HG03571 (cell line): Measurements from ENCODE around the gene TBXAS1.
A peak's percentile ranks its signal among the peaks of the same experiment; 100 is the strongest.

Experiments
- ATAC-seq: cut with Tn5 transposase; IDR thresholded peaks from one replicate; pipeline ENCODE4 v1.9.1; 2021; ENCODE audit not compliant: unreplicated experiment

The TBXAS1 gene

DNA sequence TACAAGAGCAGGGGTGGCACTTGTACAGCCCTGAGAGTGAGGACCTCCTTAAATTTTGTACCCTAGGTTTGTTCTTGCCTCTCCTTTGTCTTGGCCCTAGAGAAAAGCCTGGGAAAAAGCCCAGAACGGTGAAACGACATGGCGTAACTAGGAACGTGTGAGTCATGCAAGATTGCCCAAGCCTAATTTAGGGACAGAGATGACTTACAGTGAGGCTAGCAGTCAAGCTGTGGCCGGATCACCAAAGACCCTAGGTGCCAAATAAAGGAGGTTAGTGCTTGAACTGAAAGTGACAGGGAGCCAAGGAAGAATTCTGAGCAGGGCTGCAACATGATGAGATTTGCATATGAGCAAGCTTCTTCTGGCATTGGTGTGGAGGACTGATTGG is 25.1 kb downstream of the TBXAS1 start:
- no peak for ATAC-seq

DNA sequence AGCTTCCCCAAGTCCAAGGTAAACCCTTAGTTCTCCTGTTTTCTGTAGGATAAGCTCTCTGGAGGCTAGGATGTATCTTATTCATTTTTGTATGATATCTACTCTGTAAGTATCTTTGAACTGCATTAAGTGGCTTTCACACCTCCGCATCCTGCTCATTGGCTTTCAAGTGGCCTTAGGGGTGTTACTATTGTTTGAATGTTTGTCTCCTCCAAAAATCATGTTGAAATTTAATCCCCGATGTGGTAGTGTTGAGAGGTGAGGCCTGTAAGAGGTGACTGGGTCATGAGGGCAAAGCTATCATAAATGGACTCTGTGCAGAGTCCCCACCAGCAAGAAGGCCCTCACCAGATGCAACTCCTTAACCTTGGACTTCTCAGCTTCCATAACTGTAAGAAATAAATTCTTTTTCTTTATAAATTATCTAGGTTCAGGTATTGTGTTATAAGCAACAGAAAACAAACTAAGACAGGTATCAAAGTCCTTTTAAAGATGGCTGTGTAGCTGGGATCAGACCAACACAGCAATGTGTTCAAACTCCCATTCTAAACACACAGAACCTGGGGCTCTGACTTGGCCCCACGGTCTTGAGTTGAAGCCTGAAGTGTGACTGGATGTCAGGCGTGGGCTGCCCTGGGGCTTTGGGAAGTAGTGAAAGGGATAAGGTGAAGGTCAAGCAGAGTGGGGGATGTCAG is 25.9 kb downstream of the TBXAS1 start:
- ATAC-seq: no peak

DNA sequence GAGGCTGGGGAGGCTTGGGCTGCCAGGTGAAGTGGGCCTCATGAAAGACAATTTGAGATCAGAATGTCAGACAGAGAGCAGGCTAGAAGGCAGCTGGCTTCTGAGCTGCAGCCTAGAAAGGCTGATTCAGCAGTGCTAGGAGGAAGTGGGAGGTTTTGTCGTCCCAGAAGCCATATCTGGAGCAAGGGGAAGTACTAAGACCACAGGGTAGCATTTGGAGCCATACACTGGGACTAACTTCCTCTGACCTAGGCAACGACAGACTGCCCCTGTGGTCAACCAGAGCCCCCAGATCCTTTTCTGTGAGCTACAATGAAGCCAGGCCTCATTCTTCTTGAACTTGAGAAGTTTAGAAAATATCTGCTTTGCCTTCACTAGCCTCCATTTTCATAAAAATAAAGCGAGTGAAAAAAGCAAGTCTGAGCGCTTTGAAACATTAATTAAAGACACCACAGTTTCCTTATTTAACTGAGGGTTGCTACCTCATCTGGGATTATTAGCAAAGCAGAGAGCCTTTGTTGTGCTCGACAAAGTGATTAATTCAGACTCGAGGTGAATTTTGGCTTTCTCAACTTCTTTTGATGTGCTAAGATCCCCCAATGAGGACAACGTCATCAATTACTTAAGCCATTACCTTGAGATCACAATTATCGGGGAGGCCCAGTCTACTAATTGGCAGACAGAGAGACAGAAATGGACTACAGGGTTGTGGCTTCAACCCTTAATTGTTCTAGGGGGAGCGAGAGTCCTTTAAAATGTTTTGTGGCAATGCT is 26.6 kb downstream of the TBXAS1 start:
- peak; percentile 54 for ATAC-seq

DNA sequence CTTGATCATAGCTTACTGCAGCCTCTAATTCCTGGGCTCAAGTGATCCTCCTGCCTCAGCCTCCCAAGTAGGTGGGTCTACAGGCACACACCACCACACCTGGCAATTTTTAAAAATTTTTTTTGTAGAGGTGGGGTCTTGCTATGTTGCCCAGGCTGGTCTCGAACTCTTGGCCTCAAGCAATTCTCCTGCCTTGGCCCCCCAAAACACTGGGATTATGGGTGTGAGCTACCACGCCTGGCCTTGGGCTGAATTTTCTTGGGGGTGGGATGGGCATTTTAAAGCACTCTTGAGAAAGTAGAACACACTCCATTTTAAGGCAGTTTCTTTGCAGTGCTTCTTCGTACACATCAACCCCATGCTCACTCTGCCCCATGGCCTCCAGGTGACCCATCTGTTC is 28.7 kb downstream of the TBXAS1 start:
- ATAC-seq: no peak

DNA sequence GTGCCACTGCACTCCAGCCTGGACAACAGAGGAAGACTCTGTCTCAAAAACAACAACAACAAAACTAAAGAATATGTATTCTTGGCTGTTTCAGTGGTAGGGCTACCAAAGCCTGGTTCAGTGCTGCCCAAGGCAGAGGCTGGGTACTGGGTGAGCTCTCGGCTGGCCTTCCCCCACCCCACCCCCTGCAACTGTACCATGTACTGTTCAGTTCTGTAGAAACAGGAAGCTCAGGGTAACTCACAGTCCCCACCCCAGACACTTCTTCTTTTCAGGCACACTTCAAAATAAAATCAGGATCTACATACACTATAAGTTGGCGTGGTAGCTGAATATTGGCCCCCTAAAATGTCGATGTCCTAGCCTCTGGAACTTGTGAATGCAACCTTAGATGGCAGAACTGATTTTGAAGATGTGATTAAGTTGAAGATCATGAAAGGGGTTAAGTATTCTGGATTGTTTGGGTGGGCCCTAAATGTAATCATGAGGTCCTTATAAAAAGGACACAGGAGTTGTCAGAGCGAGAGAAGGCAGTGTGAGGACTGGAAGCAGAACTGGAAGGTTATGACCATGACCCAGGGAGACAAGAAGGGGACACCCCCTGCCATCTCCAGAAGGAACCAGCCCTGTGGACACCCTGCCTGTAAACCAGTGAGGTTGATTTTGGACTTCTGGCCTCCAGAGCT is 31.2 kb downstream of the TBXAS1 start:
- no peak for ATAC-seq

DNA sequence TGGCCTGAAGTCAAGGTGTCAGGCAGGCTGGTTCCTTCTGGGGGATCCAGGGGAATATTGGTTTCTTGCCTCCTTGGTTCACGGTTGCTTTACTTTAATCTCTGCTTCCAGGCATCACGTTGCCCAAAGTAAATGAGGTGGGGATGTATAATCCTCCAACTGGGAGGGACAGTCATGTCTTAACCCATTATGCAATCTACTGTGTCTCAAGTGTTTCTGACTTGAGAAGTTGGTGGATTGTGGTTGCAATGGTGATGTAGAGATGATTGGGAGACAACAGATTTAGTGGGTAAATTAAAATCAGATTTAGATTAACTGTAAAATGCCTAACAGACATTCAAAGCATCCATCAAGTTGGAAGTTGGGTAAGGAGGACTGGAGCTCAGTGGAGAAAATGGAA is 32.7 kb downstream of the TBXAS1 start:
- no peak for ATAC-seq

DNA sequence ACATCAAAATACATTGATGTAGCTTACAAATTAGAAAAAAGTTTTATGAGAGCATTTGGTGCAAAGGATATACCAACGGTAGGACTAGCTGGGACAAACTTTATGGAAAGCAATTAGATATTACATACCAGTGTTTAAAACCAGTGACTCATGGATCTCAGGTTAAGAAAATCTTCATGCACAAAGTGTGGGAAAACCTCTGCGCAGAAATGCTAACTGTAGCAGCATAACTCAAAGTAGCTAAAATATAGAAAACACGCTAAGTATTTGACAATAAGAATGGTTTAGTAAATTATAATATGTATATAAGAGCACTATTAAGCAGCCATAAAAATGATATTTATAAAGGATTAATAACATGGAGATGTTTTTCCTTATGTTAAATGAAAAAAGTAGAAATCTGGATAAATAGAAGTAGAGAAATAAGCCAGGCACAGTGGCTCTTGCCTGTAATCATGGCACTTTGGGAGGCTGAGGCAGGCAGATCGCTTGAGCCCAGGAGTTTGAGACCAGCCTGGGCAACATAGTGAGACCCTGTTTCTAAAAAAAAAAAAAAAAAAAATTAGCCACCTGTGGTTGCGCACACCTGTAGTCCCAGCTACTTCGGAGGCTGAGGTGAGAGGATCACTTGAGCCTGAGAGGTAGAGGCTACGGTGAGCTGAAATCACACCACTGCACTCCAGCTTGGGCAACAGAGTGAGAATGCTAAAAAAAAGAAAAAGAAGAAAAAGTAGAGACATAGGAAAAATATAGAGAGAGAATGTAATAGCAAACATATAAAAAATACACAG is 37.2 kb downstream of the TBXAS1 start:
- no peak for ATAC-seq

DNA sequence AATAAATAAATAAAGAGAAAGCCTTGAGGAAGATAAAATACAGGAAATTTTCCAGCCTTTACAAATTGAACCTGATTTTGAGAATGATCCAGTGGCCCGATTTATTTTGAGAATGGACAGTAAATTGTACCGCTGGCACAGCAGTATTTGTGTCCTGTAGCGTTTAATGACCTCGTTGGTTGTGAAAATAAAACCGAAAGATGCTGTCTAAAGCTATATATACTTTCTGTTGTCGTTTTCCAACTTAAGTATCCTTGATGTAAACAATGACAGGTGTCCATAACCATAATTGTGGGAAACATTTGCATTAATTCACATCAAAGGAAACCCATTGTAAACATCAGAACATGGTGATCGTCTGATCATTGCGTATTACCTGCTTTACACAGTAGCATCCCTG is 38.8 kb downstream of the TBXAS1 start:
- no peak for ATAC-seq

DNA sequence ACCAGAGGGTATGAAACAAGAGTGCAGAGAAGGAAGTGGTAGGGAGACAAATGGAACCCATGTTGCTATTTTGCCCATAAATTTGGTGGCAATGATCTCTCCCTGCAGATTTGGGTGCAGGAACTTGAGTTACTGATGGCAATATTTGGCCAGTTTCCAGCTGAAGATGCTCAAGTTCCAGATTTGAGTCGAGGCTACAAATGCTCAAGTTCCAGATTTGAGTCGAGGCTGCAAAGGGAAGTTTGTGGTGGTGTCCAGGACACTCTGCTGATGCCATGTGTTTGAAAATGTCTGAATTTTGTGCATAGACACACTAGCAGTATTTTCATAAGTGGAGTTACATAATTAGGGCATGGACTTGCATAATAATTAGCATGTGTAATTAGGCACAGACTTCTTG is 40.8 kb downstream of the TBXAS1 start:
- no peak for ATAC-seq

DNA sequence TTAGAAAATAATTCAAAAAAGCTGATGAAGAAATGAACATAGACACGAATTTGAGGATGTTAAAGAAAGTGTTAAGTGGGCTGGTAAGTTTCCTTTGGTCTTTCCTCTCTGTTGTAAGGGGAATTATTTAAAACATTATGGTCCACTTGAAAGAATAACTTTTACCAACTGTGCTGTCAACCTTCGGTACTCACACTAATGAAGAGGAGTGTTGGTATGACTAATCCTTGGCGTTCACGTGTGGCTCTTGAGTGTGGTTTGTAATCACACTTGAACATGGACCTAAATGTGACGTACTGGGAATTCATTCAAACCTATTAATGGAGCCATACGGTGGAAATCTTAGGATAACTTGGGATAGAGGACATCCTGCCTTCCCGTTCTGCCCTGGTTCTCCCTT is 41.3 kb downstream of the TBXAS1 start:
- no peak for ATAC-seq

DNA sequence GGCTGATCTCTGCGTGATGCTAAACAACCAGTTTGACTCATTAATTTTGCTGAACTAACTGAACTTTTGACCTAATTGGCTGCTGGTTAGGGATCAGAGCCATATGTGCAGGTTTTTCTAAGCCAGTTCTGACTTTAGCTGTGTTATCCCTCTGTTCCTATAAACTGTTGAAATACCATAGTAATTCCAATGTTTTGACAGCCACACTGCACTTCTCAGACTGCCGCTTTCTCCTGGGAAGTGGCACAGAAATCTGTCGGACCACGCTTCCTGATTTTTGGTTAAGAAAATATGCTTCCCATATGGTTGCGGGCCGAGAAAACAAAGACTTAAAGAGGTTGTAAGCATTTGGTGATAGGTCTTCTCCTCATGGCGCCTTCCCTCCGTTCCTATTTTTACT is 42.3 kb downstream of the TBXAS1 start:
- no peak for ATAC-seq

DNA sequence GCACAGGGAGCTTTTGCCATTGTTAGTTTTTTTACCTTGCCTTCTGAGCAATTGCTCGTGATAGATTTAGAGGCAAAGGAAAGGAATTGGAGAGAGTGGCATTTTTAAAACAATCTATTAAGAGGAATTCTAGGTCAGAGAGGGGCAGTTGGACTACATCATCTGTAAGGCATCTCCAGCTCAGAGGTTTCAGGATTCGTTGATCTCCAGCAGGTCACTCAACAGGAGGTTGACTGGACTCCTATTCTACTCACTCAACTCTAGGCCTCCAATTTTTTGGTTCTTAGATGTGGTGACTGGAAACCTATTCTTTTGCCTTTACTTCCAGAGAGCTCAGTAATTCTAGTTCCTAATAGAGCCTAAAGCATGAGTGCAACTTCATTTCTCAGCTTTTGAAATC is 42.8 kb downstream of the TBXAS1 start:
- ATAC-seq: no peak

DNA sequence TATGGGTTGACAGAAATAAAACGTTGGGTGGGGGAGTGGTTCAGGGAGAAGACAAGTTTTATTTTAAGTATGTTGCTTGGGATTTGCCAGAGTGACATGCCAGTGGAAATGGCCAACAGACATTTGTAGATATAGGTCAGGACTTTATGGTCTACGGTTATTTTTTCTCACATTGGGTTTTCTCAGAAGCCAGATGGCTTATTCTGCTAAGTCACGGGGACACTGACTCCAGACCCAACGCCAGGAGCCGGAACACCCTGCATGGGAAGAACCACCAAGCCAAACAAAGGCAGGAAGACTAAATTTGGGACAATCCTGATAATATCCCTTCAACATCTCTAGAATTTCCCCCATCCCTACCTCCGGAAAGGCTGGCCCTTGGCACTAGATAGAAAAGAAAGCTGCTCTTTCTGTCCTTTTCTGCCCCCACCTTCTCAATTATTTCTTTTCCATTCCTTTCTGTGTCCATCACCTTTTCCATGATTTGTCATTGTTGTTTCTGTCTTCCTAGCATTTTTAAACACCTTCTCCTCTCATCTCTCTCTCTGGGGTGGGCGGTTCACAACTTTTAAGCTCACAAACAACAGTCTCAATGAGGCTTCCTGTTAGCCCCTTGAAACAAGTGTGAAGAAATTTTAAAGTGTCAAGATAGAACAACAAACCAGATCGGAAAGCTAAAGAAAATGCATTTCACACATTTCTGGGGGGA is 44.7 kb downstream of the TBXAS1 start:
- no peak for ATAC-seq

DNA sequence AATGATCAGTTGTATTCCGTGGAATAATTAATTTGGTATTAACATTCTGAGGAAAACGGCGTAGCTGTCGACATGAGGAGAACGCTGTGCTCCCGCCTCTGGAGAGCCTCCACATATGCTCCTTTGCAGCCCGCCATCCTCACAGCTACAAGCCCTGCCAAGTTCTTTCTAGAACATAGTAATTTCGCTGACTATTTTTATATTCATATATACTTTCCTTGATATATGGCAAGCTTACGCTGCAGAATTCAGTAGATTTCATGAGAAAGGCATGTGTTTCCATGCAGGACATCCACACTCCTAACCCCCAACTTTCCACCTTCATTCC is 45.2 kb downstream of the TBXAS1 start:
- no peak for ATAC-seq

DNA sequence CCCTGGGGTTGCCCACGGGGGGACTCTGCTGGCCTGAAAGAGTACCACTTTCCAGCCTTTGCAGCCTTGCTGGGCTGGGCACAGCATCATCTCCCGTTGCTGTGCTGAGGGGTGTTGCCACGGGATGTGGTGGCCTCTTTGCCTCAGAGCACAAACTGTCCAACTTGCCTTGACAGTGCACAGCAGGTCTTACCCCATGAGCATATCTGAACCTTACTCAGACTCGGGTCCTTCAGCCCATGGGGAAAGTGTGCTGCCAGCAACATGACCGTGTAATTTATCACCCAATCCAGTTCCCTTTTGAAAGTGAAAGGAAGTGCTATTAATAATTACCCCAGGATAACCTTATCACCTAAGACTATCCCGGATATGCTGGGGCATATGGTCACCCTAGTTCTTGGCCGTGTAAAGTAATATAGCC is 46.8 kb downstream of the TBXAS1 start:
- peak; percentile 87 for ATAC-seq

DNA sequence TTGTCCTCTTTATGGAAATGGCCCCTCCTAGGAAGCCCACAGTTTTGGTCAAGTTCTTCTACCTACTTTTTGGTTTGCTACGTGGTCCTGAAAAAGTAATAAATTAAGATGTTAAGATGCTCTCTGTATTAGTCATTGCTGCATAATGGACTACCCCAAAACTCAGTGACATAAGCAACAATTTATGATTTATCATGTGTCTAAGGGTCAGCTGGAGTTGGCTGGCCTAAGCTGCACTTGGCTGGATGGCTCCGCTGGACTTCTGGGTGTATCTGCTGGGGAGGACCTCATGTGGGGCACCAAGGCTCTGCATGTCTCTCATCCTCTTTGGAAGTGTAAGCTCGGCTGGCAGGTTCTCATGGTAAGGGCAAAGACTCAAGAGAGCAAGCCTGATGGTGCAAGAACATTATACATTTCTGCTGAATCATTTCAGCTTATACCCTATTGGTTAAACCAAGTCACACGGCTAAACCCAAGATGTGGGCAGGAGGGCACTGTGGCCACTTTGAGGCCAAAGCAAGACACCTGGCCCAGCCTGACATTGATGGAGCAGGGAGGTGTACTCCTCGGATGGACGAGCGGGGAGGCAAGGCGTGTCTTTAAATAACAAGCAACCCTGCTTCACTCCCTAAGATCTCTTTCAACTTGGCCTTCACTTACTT is 47.7 kb downstream of the TBXAS1 start:
- no peak for ATAC-seq

DNA sequence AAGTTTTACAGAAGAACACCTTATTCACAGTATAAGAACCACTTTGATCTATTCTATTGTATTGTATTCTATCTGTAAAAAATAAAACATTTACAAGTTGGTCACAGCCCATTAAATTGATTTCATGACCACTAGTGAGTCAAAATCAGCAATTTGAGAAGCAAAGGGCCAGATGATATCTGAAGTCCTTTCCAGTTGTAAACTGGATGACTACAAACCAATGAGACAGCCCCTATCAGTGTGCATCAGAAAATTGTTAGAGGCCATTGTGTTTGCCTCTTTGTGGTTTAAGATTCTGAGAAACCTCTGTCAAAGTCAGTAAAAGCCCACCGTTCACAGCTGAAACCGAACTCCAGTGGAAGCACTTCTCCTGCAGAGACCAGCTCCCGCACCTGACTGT is 54.8 kb downstream of the TBXAS1 start:
- no peak for ATAC-seq

DNA sequence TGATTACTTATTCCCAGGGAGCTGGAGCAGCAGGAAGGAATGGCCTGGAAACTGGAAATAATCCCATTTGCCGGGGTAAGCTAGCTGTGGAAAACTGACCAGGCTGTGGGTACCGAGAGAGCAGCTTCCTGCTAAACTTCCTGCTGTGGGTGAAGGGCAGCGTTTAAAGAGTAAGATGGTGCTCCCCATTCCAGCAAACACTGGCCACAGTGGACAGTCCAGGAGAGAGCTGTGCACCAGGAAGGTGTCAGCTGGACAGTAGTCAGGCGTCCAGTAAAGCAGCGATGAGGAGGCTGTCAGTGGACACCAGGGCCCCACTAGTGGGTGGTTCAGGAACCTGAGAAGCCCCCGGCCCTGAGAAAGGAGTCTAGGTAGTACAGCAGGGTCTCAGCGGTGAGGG is 55.4 kb downstream of the TBXAS1 start:
- no peak for ATAC-seq

DNA sequence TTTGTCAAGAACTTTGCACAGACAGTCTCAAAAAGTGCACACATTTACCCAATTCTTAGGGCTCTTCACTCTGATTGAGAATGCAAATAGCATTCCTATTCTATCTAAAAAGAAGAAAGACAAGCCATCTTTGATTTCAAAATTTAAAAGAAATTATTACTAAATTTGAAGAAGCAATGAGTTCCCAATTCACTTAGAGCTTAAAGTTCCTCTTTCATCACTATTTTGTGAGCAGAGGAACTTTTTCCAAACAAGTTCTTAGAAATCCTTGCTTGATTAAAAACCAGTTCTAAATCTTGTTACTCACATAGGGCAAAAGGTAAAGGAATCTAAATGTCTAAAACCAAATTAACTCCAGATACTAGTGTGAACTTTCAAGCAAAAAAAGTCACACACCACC is 56.4 kb downstream of the TBXAS1 start:
- no peak for ATAC-seq

DNA sequence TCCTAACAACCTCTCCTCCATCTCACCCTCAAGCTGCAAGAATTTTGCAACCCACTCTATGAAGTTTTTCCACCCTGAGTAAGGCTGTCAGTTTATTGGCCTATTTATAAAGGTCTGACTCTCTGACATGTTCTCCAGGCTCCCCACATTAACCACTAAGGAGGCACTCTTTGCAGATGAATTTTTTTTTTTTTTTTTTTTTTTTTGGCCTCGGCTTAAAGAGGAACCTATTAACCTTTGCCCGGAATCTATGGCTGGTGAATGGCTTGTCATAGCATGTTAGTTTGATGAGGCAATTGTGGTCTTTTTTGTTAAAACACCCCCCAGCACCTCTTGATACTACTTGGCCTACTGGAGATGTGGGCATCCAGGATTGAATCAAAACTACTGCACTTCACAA is 57.1 kb downstream of the TBXAS1 start:
- no peak for ATAC-seq
